Tibial nerve (tissue), 4 donors: Measurements from ENCODE around the gene DYDC2.

Experiments
- CTCF ChIP-seq, 5 experiments: fragments of 200-600 bp in 3 of 5; fragments of 450-650 bp in 2 of 5; sonication (generic) in 3 of 5; IDR thresholded peaks; one replicate each; pipeline ENCODE4 v1.5.1; 2016 to 2019; ENCODE audit warnings: antibody characterized with exemption in 5 of 5, mild to moderate bottlenecking in 3 of 5, moderate library complexity in 2 of 5
- EP300 ChIP-seq, 2 donors: sonication (generic); formaldehyde crosslinking; IDR thresholded peaks; one replicate each; pipeline ENCODE4 v1.6.1; 2017; ENCODE audit warnings: antibody characterized with exemption in 2 of 2, mild to moderate bottlenecking in 1 of 2
- POLR2A ChIP-seq, 2 donors: fragments of 450-650 bp; IDR thresholded peaks; one replicate each; pipeline ENCODE4 v1.6.1; 2017; ENCODE audit warnings: antibody characterized with exemption in 2 of 2, mild to moderate bottlenecking in 2 of 2, moderate library complexity in 2 of 2

- TF ChIP-seq CTCF (IDR thresholded peaks at IDR 0.05) (no peak), POLR2A (IDR thresholded peaks at IDR 0.05) (no peak), EP300 (IDR thresholded peaks at IDR 0.05) (no peak)
Observed at GRCh38 chr10:80319725-80320290, 36.8 kb upstream of the DYDC2 start.
